NCI-H2227 (cell line): Measurements from ENCODE around the gene CHST13.

Experiments
- DNase-seq: peaks from one replicate; lab custom pipeline; 2025; ENCODE audit not compliant: unreplicated experiment; lab: John Stamatoyannopoulos, UW

CHST13 gene

DNA sequence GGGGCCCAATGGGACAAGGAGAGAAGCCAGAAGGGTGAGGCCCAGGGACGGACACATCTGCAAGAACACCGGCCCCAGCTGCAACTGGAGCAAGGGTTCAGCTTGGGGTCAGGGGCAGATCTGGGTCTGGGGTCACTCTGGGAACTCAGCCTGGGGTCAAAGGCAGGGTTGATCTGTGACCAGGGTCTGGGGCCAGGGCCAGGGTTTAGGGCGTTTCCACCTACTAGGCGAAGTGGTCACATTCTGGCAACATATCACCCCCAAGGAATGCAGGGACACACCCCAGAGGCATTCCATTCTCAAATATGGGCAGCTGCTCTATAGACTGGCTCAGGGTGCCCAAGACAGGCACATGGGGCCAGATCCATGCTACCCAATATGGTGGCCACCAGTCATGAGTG is 15.4 kb upstream of the CHST13 start:
- DNase-seq = no peak

DNA sequence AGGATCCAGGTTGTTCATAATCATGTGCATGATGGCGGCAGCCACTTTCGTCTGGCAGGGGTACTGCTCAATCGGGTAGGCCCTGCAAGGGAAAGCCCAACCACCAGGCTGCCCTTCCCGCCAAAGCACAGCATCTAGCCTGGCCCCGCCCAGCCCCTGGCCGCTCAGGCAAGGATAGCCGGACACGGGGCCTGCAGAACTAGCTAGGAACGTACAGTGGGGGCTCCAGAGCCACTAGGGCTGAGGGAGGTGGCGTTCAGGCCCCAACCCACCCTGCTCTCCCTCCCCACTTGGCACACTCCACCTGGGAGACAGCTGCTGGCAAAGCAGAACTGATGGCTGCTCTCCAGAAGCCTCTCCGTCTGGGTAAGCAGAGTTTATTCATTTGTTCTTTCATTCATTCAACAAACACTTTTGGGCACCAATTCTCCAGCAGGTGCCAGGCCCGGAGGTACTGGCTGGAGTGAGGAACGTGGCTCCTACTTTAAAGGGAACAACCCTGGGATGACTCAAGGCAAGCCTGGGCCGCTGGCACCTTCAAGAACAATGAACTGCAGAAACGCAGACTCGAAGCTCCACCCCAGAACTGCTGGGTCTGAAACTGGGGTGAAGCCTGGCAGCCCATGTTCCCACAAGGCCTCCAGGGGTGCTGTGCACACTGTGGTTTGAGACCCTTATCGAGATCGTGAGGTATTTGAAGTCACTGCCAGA is 14.2 kb upstream of the CHST13 start:
- DNase-seq = no peak

DNA sequence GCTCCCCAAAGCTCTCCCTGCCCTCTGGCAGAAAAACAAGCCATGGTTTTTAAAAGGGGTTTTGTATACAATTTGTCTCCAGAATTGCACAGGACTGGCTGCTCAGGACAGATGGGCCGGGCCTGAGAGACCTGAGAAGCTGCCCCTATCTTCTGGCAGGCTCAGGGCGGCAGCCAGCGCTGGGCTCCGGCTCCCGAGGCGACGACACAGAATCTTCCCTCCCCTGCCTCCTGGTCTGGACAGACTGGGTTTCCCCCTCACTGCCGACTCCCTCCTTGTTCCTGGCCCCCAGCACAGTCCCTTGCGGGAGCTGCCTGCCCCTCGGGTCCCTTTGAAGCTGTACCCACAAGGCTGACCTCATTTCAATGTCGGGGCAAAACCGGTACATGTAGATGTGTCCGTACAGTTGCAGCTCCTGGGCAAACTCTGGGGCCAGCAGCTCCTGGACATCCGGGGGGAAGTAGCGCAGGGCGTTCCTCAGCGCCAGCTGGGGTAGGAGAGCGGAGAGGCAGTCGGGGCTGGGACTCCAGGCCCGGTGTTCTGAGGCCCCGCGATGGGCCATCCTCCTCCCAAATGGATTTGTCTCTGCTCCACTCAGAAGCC is 13.5 kb upstream of the CHST13 start:
- DNase-seq = no peak

GRCh38 chr3:126511291-126511690 is 12.7 kb upstream of the CHST13 start:
- no peak for DNase-seq

DNA sequence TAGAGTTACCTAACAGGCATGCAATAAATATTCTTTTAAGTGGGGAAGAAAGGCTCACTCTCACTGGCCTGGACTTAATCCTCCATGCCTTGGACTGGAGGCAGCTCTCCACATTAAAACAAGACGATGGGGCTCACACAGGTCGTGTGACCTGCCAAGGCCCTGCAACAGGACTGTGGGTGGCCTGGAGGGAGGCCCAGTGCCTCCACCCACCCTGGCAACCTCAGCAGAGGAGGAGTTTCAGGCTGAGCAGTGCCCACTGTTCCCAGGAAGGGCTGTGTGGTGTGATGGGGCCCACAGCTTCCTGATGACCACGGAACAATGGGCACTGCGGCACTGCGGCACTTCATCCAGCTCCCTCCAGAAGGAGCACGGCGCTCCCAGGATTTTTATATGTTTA is 11.9 kb upstream of the CHST13 start:
- no peak for DNase-seq

- DNase-seq = no peak
Observed at GRCh38 chr3:126512916-126513650, 10.9 kb upstream of the CHST13 start.

DNA sequence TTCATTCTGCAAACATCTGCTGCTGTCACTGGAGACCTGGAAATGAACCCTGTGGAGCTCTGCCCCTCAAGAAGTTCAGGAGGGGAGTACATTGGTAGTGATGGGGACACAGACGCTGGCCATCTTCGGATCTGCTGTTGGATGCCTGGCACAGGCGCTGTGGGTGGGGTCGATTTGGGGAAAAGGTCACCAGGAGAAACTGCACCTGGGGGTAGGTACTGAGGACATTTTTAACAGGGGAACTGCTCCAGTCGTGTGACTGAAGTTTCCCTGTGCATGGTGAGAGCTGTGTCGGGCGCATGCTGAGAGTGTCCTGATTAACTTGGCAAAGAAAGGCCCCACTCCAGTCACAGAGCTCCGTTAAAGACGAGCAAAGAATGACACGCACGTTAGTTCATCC is 9.8 kb upstream of the CHST13 start:
- no peak for DNase-seq

GRCh38 chr3:126515066-126515706 is 8.8 kb upstream of the CHST13 start:
- no peak for DNase-seq

- no peak for DNase-seq
Observed at GRCh38 chr3:126516152-126516935, 7.6 kb upstream of the CHST13 start.

DNA sequence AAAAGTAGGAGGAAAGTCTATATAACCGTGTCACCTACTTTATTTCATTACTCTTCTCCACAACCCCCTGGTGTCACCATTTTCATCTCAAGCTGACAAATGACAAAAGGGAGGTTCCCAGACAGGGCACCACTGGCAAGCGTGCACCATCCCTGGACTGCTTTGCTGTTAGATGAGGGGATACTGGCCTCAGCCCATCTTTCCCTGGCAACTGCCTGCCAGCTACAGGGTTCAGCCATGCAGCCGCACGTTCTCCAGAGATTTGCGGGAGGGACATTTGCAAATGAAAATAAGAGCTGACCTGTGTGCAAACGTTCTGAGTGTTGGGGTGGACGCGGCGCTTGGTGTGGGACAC is 7.0 kb upstream of the CHST13 start:
- DNase-seq = no peak

- DNase-seq = no peak
Observed at GRCh38 chr3:126517291-126517951, 6.5 kb upstream of the CHST13 start, which contains the start of gene UROC1. Gene UROC1, minus strand, starts transcription at chr3:126517773. Its CDS starts 54 bp downstream, at chr3:126517719.

GRCh38 chr3:126517986-126518778 is 5.8 kb upstream of the CHST13 start:
- no peak for DNase-seq

- DNase-seq = no peak
Observed at GRCh38 chr3:126518779-126519177, 5.2 kb upstream of the CHST13 start.

DNA sequence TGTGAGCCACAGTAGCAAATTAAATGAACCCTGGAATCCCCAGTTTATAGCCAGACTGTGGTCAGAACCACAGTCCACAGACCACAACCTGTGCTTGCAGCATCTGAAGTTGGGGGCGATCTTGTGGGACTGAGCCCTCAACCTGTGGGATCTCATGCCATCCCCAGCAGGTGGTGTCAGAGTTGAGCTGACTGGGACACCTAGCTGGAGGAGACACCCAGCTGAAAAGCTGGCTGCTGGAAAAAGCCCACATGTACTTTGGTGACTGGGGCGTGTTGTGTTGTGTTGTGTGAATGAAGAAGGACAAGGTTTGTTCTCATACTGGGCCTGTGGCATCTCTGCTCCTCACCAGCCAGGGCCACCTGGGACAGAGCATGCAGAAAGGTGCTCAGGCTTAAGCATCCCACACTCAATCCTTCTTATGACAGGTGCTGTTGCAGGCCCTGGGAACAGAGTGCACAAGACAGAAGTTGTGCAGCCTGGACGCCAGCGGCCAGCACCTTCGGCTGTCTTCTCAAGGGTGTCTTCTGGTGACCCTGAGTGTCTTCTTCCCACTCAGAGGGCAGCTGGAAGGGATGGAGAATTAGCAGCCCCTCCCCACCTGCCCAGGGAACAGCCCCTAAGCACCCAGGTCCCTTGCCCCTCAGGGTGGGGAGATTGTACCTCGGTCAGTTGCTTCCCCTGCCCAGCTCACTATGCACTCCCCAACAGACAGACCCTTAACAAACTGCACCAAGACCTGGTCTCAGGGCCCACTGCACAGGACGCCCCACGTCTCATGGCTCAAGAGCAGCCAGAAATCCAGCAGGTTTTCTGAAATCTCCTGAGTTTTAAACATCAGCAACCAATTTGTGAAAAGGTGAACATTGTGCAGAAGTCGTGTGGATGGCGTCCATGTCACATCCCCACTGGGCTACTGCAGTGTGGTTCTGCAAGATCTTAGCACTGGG is 4.2 kb upstream of the CHST13 start:
- DNase-seq = no peak

DNA sequence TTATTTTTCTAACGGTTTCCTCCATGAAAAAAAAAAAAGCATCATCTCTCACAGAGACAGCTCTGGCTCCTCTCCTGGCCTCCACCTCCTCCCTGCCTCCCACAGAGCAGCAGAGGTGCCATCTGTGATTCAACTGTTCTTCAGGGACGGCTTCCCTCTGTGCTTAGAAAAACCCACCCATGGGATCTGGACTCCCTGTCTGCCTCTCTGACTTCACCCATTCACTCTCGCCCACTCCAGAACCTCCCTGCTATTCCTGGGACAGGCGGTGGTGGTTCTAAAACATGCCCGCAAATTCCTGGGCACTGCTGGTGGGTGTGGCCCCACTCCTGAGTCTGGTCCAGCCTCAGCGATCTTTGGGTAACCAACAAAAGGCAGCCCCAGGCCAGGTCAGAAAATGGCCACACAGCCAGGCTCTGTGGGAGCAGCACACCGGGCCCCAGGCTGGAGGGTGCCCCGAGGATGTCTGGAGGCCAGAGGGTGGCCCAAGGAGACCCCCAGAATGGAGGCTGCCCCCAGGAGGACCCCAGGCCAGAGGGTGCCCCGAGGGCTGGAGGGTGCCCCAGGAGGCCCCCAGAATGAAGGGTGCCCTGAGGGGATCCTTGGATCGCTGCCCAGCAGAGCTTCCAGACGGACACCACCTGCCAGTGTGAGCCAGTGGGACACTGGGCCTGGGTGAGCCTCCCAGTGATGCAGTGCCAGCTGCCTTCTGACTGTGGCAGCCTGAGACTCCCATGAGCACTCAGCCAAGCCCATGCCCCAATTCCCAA is 2.6 kb upstream of the CHST13 start:
- no peak for DNase-seq

DNA sequence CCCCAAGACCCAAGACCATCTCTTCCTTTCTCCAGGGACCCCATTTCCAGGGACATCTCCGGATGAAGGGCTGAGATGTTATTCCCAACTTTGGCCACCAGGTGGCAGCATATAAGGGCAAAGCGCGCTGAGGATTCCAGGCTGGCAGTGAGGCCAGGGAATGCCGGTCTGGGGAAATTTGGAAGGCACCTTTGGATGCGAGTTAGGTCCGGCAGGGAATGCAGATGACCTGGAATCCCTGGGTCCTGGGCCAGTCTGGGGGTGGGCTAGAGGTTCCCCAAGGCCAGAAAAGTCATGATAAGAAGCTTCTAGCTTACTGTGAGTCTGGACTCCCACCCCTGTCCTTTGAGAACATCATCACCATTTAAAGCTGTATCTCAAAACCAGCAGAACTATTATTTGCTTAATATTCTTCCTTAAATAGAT is 1.6 kb upstream of the CHST13 start:
- peak; percentile 64 for DNase-seq

- DNase-seq = peak; percentile 43
Observed at GRCh38 chr3:126524429-126524988, 554 bp downstream of the CHST13 start.
